Liver (tissue), 9 donors: ENCODE data around the gene CCDC32. TPM values are rescaled to one million over a fixed set of nuclear protein-coding genes. Genes with fewer than 3 reads are reported as not detected.

Experiments used
- DNase-seq: peaks from one replicate; pipeline ENCODE4 v3.0.0-alpha.2; 2017; ENCODE audit warnings: low spot score
- H3K27ac ChIP-seq, 2 donors: one replicate each; pipeline ENCODE4 v1.7.0; 2013; ENCODE audit warnings: inconsistent platforms in 2 of 2, low read length in 2 of 2, control low read depth in 1 of 2, low read depth in 1 of 2, mild to moderate bottlenecking in 1 of 2
- H3K27me3 ChIP-seq, 4 donors: one replicate each; pipeline versions ENCODE4 v1.6.1 to v1.7.0; 2013; ENCODE audit warnings: low read length in 3 of 4, inconsistent platforms in 1 of 4, mild to moderate bottlenecking in 1 of 4, moderate library complexity in 1 of 4; ENCODE audit not compliant: control insufficient read depth in 4 of 4, insufficient read depth in 4 of 4
- H3K36me3 ChIP-seq, 4 donors: one replicate each; pipeline versions ENCODE4 v1.6.1 to v1.7.0; 2013; ENCODE audit warnings: low read length in 3 of 4, mild to moderate bottlenecking in 3 of 4, low read depth in 1 of 4, moderate library complexity in 1 of 4; ENCODE audit not compliant: control insufficient read depth in 4 of 4, insufficient read depth in 3 of 4
- H3K4me1 ChIP-seq, 4 donors: one replicate each; pipeline versions ENCODE4 v1.6.1 to v1.7.0; 2013; ENCODE audit warnings: low read length in 3 of 4, mild to moderate bottlenecking in 3 of 4, moderate library complexity in 1 of 4; ENCODE audit not compliant: control insufficient read depth in 4 of 4, insufficient read depth in 4 of 4
- H3K4me3 ChIP-seq, 3 donors: one replicate each; pipeline versions ENCODE4 v1.6.1 to v1.7.0; 2013; ENCODE audit warnings: low read length in 3 of 3, control low read depth in 1 of 3, low read depth in 1 of 3, mild to moderate bottlenecking in 1 of 3
- H3K9ac ChIP-seq, 2 donors: one replicate each; pipeline ENCODE4 v1.7.0; 2013; ENCODE audit warnings: low read length in 2 of 2, mild to moderate bottlenecking in 2 of 2, moderate library complexity in 2 of 2, control low read depth in 1 of 2, low read depth in 1 of 2
- H3K9me3 ChIP-seq, 4 donors: one replicate each; pipeline versions ENCODE4 v1.6.1 to v1.7.0; 2013; ENCODE audit warnings: low read length in 3 of 4; ENCODE audit not compliant: control insufficient read depth in 4 of 4
- ATF3 ChIP-seq: IDR thresholded peaks from 2 replicates; pipeline ENCODE4 v1.6.1; 2016; ENCODE audit warnings: antibody characterized with exemption
- EGR1 ChIP-seq, 2 donors: IDR thresholded peaks; 2 replicates each; pipeline ENCODE4 v1.6.1; 2016 to 2018; ENCODE audit warnings: antibody characterized with exemption in 2 of 2, low read depth in 2 of 2
- FOXA1 ChIP-seq: IDR thresholded peaks from 2 replicates; pipeline ENCODE4 v1.6.1; 2016; ENCODE audit warnings: antibody characterized with exemption
- FOXA2 ChIP-seq: IDR thresholded peaks from 2 replicates; pipeline ENCODE4 v1.6.1; 2016; ENCODE audit warnings: antibody characterized with exemption
- GABPA ChIP-seq, 2 donors: IDR thresholded peaks in 1 of 2; conservative IDR thresholded peaks in 1 of 2; 2 replicates each; pipeline ENCODE4 v1.6.1; 2016; ENCODE audit warnings: antibody characterized with exemption in 2 of 2, mild to moderate bottlenecking in 1 of 2, moderate library complexity in 1 of 2
- HNF4A ChIP-seq, 2 donors: conservative IDR thresholded peaks; 2 replicates each; pipeline ENCODE4 v1.6.1; 2016; ENCODE audit warnings: antibody characterized with exemption in 2 of 2, mild to moderate bottlenecking in 2 of 2
- HNF4G ChIP-seq: IDR thresholded peaks from 2 replicates; pipeline ENCODE4 v1.6.1; 2016; ENCODE audit warnings: antibody characterized with exemption
- JUND ChIP-seq, 2 donors: IDR thresholded peaks; 2 replicates each; pipeline ENCODE4 v1.6.1; 2016; ENCODE audit warnings: antibody characterized with exemption in 2 of 2
- MAX ChIP-seq: IDR thresholded peaks from 2 replicates; pipeline ENCODE4 v1.6.1; 2016; ENCODE audit warnings: antibody characterized with exemption
- NR2F2 ChIP-seq: IDR thresholded peaks from 2 replicates; pipeline ENCODE4 v1.6.1; 2016; ENCODE audit warnings: antibody characterized with exemption
- RAD21 ChIP-seq, 2 donors: IDR thresholded peaks; 2 replicates each; pipeline ENCODE4 v1.6.1; 2016; ENCODE audit warnings: antibody characterized with exemption in 2 of 2, mild to moderate bottlenecking in 2 of 2
- RXRA ChIP-seq, 2 donors: IDR thresholded peaks; 2 replicates each; pipeline ENCODE4 v1.6.1; 2017 to 2018; ENCODE audit warnings: antibody characterized with exemption in 2 of 2, mild to moderate bottlenecking in 1 of 2
- SP1 ChIP-seq: IDR thresholded peaks from 2 replicates; pipeline ENCODE4 v1.6.1; 2018; ENCODE audit warnings: antibody characterized with exemption, mild to moderate bottlenecking
- TAF1 ChIP-seq: conservative IDR thresholded peaks from 2 replicates; pipeline ENCODE4 v1.6.1; 2016; ENCODE audit warnings: antibody characterized with exemption, mild to moderate bottlenecking
- YY1 ChIP-seq: IDR thresholded peaks from 2 replicates; pipeline ENCODE4 v1.6.1; 2016; ENCODE audit warnings: antibody characterized with exemption, mild to moderate bottlenecking
- ZBTB33 ChIP-seq: IDR thresholded peaks from 2 replicates; pipeline ENCODE4 v1.6.1; 2016; ENCODE audit warnings: antibody characterized with exemption
- WGBS: extraction: QIAGEN DNeasy Blood & Tissue Kit; methylation state at CpG from one replicate; pipeline ENCODE4 v1.1.7; 2013; 5-methylcytosine and 5-hydroxymethylcytosine counted together
- polyA plus RNA-seq, 2 donors: library from polyadenylated mRNA; stranded (reverse) in 1 of 2; unstranded in 1 of 2; fragments of 200-250 nt in 1 of 2; fragments of >200 nt in 1 of 2; fragmentation: Nextera tagmentation in 1 of 2; extraction: Ambion mirVana in 1 of 2; gene quantifications; one replicate each; pipeline versions ENCODE4 v1.2.1 to v1.2.3, GENCODE V29; 2013 to 2015
- total RNA-seq, 2 donors: library from RNA; depleted of rRNA; stranded (reverse); fragments of >200 nt; gene quantifications; one replicate each; pipeline ENCODE4 v1.2.3, GENCODE V29; 2014
- TF ChIP-seq, protein P1 (sequence below): IDR thresholded peaks from 2 replicates; pipeline ENCODE4 v1.6.1; 2016; ENCODE audit warnings: antibody characterized with exemption, mild to moderate bottlenecking
- TF ChIP-seq, protein P2 (sequence below): fragments of 150-350 bp; IDR thresholded peaks from 2 replicates; pipeline ENCODE4 v1.5.1; 2017; ENCODE audit warnings: improper control_type of control experiment, low read depth, low read length; ENCODE audit not compliant: missing input control
- donor health status: healthy.
- donor health status: healthy.
- donor health status: healthy.
- donor health status: healthy.
- donor health status: healthy.

The CCDC32 gene
- total and polyA plus RNA-seq, 4 donors = 7.9 to 13.5 (median 8.9) TPM

- H3K36me3 ChIP-seq = no peaks in the 10 kb centered on the region
- H3K27me3 ChIP-seq = no peaks in the 10 kb centered on the region
- WGBS = 76% methylated on average over 3 of the region's 3 CpGs
- no peak overlapping the region for H3K4me3 ChIP-seq
- no peaks in the 10 kb centered on the region for H3K9me3 ChIP-seq
- H3K4me1 ChIP-seq = peaks cover 0 to 13% (median 9%) of the 10 kb centered on the region in 4 donors
- H3K27ac ChIP-seq = no peak overlapping the region
- no peak for DNase-seq
- no peak overlapping the region for H3K9ac ChIP-seq
- TF ChIP-seq SP1 = no peak
- TF ChIP-seq, protein P1, sequence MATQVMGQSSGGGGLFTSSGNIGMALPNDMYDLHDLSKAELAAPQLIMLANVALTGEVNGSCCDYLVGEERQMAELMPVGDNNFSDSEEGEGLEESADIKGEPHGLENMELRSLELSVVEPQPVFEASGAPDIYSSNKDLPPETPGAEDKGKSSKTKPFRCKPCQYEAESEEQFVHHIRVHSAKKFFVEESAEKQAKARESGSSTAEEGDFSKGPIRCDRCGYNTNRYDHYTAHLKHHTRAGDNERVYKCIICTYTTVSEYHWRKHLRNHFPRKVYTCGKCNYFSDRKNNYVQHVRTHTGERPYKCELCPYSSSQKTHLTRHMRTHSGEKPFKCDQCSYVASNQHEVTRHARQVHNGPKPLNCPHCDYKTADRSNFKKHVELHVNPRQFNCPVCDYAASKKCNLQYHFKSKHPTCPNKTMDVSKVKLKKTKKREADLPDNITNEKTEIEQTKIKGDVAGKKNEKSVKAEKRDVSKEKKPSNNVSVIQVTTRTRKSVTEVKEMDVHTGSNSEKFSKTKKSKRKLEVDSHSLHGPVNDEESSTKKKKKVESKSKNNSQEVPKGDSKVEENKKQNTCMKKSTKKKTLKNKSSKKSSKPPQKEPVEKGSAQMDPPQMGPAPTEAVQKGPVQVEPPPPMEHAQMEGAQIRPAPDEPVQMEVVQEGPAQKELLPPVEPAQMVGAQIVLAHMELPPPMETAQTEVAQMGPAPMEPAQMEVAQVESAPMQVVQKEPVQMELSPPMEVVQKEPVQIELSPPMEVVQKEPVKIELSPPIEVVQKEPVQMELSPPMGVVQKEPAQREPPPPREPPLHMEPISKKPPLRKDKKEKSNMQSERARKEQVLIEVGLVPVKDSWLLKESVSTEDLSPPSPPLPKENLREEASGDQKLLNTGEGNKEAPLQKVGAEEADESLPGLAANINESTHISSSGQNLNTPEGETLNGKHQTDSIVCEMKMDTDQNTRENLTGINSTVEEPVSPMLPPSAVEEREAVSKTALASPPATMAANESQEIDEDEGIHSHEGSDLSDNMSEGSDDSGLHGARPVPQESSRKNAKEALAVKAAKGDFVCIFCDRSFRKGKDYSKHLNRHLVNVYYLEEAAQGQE = no peak
- TF ChIP-seq RXRA (IDR thresholded peaks at IDR 0.05) = no peak
- TF ChIP-seq ZBTB33 = no peak
- no peak for TF ChIP-seq FOXA2
- no peak for TF ChIP-seq TAF1
- TF ChIP-seq GABPA (IDR thresholded peaks at IDR 0.05 in 1 of 2, conservative IDR thresholded peaks at IDR 0.05 in 1 of 2) = no peak
- no peak for TF ChIP-seq ATF3
- TF ChIP-seq MAX = no peak
- no peak for TF ChIP-seq FOXA1
- TF ChIP-seq HNF4G = no peak
- TF ChIP-seq RAD21 (IDR thresholded peaks at IDR 0.05) = no peak
- TF ChIP-seq HNF4A (conservative IDR thresholded peaks at IDR 0.05) = no peak
Observed at GRCh38 chr15:40598126-40598525, 33.3 kb upstream of the CCDC32 start.

DNA sequence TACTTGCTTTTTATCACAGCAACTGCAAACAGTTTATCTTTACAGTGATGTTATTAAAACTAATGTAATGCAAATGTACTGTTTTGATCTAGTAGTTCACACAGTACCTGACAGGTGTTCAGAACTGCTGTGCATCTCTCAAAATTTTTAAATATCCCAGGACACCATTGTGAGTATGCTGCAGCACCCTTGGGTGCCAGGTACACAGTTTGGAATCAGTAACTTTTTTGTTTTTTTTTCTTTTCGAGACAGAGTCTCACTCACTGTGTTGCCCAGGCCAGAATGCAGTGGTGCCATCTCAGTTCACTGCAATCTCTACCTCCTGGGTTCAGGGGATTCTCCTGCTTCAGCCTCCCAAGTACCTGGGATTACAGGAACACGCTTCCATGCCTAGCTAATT lies 32.2 kb upstream of the CCDC32 start:
- TF ChIP-seq EGR1 (IDR thresholded peaks at IDR 0.05; ENCODE audit: low read depth in 2 of 2) (no peak), TAF1 (no peak), SP1 (no peak), MAX (no peak), NR2F2 (no peak), YY1 (no peak), FOXA2 (no peak), JUND (IDR thresholded peaks at IDR 0.05) (no peak), RXRA (IDR thresholded peaks at IDR 0.05) (no peak)
- TF ChIP-seq, protein P2, sequence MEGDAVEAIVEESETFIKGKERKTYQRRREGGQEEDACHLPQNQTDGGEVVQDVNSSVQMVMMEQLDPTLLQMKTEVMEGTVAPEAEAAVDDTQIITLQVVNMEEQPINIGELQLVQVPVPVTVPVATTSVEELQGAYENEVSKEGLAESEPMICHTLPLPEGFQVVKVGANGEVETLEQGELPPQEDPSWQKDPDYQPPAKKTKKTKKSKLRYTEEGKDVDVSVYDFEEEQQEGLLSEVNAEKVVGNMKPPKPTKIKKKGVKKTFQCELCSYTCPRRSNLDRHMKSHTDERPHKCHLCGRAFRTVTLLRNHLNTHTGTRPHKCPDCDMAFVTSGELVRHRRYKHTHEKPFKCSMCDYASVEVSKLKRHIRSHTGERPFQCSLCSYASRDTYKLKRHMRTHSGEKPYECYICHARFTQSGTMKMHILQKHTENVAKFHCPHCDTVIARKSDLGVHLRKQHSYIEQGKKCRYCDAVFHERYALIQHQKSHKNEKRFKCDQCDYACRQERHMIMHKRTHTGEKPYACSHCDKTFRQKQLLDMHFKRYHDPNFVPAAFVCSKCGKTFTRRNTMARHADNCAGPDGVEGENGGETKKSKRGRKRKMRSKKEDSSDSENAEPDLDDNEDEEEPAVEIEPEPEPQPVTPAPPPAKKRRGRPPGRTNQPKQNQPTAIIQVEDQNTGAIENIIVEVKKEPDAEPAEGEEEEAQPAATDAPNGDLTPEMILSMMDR = no peak
- 96% methylated on average over 2 of the region's 2 CpGs for WGBS

More for the DNA sequence above, 32.2 kb upstream of the CCDC32 start:
- no peak overlapping the region for H3K4me3 ChIP-seq
- H3K27ac ChIP-seq = no peak overlapping the region
- H3K36me3 ChIP-seq = no peaks in the 10 kb centered on the region
- H3K9ac ChIP-seq = no peak overlapping the region
- H3K4me1 ChIP-seq = peaks cover 0 to 13% (median 9%) of the 10 kb centered on the region in 4 donors
- H3K27me3 ChIP-seq = no peaks in the 10 kb centered on the region
- no peak for DNase-seq
- H3K9me3 ChIP-seq = no peaks in the 10 kb centered on the region
